ENCODE results near the gene DNAH1.

GRCh38 chr3:52432225-52432624 is 116.1 kb downstream of the DNAH1 start:
- TF ChIP-seq CTCF (IDR thresholded peaks at IDR 0.05; ENCODE audit: poor library complexity): no peak
- TF ChIP-seq EZH2 (IDR thresholded peaks at IDR 0.05; ENCODE audit: borderline replicate concordance): no peak

All from hepatocyte (in vitro differentiated cells).